Activated T-cell treated with anti-CD3 and anti-CD28 coated beads for 24 hours (primary cell): ENCODE data around the gene GRM4.

Experiments used
- DNase-seq: peaks from one replicate; pipeline ENCODE4 v3.0.0-alpha.2; 2020; ENCODE audit warnings: low read depth

GRM4 gene

DNA sequence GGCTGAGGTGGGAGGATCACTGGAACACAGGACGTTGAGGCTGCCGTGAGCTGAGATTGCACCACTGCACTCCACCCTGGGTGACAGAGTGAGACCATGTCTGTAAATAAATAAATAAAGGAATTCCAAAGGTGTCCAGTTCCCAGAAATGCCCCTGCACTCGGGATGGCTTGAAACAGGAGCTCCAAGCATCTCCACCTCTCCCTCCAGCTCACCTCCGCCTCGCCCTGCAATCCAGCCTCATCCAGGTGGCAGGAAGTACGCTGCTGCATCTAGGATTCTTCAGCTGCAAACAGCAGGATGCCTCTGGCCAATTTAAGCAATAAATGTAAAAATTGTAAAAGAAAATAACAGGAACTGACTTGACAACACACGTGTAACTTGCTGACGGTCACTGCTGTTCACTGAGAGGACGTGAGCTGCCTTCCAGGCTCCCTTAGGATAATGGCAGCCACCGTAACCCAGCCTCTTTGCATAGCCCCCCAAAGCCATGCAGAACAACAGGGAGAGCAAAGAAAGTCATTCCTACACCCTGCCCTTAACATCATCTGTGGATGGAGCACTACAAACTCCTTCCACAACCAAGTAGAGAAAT, 11.4 kb upstream of the GRM4 start:
- no peak for DNase-seq

DNA sequence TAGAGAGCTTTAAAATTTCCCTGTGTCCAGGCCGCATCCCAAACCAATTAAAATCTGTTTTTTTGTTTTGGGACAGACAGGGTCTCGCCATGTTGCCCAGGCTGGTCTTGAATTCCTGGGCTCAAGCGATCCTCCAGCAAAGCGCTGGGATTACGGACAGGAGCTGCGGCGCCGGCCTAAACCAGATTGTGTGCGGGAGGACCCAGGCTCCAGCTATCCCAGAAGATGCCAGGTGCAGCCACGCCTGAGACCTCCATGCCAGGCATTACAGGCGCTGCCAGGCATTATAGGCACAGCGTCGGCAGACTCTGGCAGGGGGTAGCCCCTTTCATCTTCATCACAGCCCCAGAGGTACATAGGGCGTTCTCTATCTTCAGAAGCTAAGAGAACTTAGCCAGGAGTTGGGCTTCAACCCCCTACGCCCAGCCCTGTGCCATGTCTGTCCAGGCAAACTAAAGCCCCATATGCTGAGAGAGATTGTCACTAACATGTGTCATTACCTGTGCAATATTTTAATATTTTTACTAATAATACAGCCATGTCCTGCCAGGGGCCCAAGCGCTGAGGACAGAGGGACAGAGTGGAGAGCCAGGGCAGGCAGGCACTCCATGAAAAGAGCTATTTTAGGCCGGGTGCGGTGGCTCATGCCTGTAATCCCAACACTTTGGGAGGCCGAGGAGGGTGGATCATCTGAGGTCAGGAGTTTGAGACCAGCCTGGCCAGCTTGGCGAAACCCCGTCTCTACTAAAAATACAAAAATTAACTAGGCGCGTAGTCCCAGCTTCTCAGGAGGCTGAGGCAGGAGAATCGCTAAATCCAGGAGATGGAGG, 9.8 kb upstream of the GRM4 start:
- no peak for DNase-seq

GRCh38 chr6:34154668-34155447, 9.0 kb upstream of the GRM4 start:
- peak; percentile 47 for DNase-seq

- no peak for DNase-seq
Observed at GRCh38 chr6:34152806-34153520, 7.1 kb upstream of the GRM4 start.

GRCh38 chr6:34152042-34152524, 6.2 kb upstream of the GRM4 start:
- no peak for DNase-seq

GRCh38 chr6:34151321-34152041, 5.6 kb upstream of the GRM4 start:
- DNase-seq: no peak

DNA sequence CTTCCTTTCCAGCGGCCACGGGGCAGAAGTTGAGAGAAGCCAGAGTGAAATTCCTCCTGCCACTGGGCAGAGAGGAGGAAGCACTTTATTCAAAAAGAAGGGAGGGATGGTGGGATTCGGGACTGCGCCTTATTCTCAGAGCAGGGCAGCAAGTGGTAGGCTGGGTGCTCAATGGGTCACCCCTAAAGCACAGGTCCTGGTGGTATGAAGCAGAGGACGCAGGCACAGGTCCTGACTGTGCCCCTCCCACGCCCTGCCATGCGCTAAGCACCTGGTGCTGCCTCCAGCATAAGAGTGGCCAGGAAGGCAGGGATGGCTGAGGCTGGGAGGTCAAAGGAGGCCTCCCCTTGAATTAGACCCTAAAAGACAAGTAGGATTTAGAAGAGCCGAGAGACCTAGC, 4.9 kb upstream of the GRM4 start:
- DNase-seq: no peak

DNA sequence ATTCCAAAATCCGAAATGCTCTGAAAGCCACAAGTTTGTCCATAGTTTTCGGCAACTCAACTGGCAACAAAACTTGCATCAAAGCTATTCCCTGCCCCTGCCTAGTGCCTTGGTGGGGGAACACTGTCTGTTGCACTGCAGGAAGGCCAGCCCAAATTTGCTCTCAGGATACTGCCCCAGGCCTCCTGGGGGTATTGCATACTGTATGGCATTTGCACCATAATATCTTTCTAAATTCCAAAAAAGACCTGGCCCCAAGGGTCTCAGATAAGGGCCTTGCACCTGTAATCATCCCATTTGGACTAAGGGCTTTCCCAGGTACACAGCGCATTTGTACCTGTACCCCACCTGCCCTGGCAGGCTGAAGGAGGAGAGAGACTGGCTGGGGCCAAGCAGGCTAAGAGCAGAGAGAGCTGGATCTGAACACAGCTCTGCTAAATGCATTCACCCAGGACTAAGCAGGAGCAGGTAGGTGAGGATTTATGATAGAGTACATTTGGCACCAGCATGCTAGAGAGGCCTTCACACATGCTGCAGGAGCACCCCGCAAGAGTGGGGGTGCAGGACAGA, 4.0 kb upstream of the GRM4 start:
- DNase-seq: no peak

- no peak for DNase-seq
Observed at GRCh38 chr6:34149452-34149810, 3.5 kb upstream of the GRM4 start.

- DNase-seq: no peak
Observed at GRCh38 chr6:34148631-34149451, 3.0 kb upstream of the GRM4 start.

DNA sequence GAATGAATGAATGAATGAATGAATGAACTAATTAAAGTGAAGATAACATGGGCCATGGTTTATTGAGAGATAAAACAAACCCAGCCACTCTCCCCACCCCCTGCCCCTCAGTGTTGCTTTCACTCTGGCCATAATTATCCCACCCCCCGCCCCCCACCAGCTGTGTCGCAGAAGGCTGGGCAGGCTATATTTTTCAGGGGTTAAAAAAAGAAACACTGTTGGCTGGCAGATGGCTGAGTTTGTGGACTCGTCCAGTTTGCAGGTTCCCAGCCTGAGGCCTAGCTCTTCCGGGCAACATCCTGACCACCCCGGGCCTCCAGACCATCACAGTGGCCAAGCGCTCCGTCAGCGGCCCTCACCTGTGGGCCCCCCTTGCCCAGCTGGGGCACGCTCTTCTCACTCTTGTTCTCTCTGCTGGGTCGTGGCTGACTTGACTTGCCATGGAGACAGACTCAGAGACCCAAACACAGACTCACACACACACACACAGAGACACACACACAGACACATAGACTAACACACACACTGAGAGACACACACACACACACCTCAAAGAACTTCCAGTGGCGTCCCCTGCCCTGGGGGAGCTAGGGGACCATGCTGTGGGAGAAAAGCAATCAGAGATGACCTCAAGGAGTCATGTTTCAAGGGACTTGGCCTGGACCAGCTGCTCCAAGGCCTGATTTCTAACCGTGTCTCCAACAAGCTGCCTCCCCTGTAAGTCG, 2.2 kb upstream of the GRM4 start:
- no peak for DNase-seq

DNA sequence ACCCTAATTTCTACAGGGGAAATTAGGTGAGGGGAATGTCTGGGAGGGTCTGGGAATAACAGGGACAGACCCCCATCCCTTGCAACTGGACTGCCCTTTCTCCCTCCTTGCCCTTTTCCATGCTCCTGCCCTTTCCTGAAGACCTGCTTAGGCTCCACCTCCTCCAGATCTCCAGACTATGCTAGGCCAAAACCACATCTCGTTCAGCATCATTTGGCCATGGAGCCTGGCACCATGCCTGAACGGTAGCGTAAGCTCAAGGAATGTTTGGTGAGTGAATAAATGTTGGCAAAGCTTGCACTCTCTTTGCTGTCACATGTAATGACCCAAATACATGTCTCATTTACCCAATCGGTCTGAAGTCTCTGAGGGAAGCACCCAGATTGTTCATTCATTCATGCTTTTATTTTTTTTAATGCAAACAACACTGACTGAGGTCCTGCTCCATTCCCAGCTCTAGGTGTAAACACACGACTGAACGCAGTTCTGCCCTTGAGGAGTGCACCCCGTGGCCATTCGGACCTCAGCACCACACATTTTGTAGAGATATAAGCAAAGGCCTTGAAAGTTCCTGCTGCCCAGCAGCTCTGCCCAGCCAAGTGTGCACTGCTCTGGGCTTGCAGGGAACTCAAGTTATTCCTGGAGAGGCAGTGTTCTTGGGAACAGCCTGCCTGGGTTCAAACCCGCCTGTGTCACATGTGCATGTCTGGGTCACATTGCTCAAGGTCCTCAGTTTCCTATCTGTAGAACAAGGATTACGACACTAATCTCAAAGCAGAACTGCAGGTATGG, 1.1 kb upstream of the GRM4 start:
- no peak for DNase-seq

DNA sequence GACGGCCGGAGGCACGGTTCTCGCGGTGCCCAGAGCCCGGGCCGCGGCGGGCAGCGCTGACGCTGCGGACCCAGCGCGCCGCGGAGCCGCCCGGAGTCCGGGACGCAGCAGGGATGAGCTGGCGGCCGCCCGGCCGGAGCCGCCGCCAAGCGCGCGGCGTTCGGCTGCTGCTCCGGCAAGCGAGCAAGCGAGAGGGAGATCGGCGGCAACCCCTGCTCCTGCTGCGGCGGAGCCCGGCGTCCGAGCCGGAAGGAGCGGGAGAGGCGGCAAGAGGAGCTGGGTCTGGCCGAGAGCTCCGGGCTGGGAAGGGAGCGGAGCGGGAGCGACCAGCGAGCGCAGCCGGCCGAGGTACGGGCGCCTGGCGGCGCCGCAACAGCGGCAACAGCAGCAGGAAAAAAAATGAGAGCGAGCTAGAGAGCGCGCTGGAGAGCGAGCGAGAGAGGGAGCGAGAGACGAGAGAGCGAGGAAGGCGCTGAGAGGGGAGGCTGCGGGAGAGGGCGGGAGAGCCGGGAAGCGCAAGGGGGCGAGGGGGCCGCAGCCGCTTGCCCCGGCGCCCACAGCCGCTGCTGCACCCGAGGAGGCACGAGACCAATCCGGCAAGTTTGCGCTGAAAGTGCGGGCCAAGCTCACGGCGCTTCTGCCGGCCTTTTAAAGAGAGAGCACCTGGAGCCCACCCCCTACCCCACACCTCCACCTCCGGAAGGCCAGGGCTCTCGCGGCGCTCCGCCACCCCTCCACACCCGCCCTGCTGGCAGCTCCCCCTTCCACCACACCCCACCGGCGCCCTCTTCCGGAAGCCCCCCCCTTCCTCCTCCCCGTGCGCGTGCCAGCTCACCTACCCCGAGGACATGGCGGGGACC, 496 bp downstream of the GRM4 start:
- DNase-seq: no peak

- no peak for DNase-seq
Observed at GRCh38 chr6:34144581-34145160, 1.2 kb downstream of the GRM4 start.

GRCh38 chr6:34143884-34144580, 1.9 kb downstream of the GRM4 start:
- DNase-seq: peak; percentile 14

DNA sequence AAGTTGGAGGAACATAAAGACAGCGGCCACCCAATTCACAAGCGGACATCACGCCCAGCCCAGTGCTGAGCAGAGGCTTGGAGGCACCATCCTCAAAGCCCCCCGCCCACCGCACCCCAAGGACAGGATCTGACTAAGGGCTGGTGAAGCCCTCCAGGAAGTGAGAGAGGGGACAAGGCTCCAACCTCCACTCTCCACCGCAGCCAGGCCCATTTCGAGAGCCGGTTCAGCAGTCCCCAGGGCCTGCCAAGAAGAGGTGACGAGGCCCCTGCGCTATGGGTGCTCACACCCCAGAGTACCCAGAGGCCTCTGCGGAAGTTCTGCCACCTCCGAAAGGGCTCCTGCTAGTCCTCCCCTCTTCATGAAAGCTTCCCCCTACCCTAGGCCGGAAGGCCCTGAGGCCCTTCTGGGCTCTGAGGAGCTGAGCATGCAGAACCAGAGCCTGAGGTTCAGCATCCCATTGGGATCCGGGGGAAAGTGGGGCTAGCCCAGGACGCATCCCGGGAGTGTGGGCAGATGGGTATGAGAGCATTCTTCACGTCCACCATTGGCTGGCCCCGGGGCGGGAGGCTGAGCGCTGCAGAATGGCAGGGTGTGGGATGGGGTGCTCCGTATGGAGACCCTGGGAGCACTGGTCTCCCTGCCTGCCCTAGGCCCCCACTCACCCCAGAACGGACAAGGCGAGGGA, 2.5 kb downstream of the GRM4 start:
- DNase-seq: no peak
